ENCODE measurements around the gene OCIAD2.
"Not testable (repeated sequence)": the region's sequence is repeated elsewhere in the genome, so short reads cannot be mapped to it uniquely, and the experiment has no call there.

Gene OCIAD2

GRCh38 chr4:48907706-48908477 is 1.3 kb upstream of the OCIAD2 start:
- no peak for DNase-seq (ENCODE audit: low spot score)

GRCh38 chr4:48905363-48906015 is 1.1 kb downstream of the OCIAD2 start:
- no peak for DNase-seq (ENCODE audit: low spot score)

GRCh38 chr4:48904541-48905142 is 1.9 kb downstream of the OCIAD2 start:
- no peak for DNase-seq (ENCODE audit: low spot score)

- no peak for DNase-seq (ENCODE audit: low spot score)
Observed at GRCh38 chr4:48904101-48904500, 2.5 kb downstream of the OCIAD2 start.

- DNase-seq (ENCODE audit: low spot score): no peak
Observed at GRCh38 chr4:48902266-48902665, 4.3 kb downstream of the OCIAD2 start.

GRCh38 chr4:48901196-48901595 is 5.4 kb downstream of the OCIAD2 start:
- DNase-seq (ENCODE audit: low spot score): no peak

GRCh38 chr4:48899950-48900349 is 6.6 kb downstream of the OCIAD2 start:
- no peak for DNase-seq (ENCODE audit: low spot score)

- no peak for DNase-seq (ENCODE audit: low spot score)
Observed at GRCh38 chr4:48899432-48899749, 7.2 kb downstream of the OCIAD2 start.

- DNase-seq (ENCODE audit: low spot score): no peak
Observed at GRCh38 chr4:48898733-48899431, 7.7 kb downstream of the OCIAD2 start.

- DNase-seq (ENCODE audit: low spot score): peak; percentile 64
Observed at GRCh38 chr4:48896845-48897244, 9.7 kb downstream of the OCIAD2 start.

- DNase-seq (ENCODE audit: low spot score): no peak
Observed at GRCh38 chr4:48891028-48891619, 15.4 kb downstream of the OCIAD2 start.

- DNase-seq (ENCODE audit: low spot score): not testable (repeated sequence)
Observed at GRCh38 chr4:48889750-48890149, 16.8 kb downstream of the OCIAD2 start.

- not testable (repeated sequence) for DNase-seq (ENCODE audit: low spot score)
Observed at GRCh38 chr4:48881646-48882045, 24.9 kb downstream of the OCIAD2 start.

- DNase-seq (ENCODE audit: low spot score): no peak
Observed at GRCh38 chr4:48879561-48880442, 26.8 kb downstream of the OCIAD2 start.

- peak; percentile 45 for DNase-seq (ENCODE audit: low spot score)
Observed at GRCh38 chr4:48877827-48878535, 28.6 kb downstream of the OCIAD2 start.

- DNase-seq (ENCODE audit: low spot score): not testable (repeated sequence)
Observed at GRCh38 chr4:48864696-48865095, 41.9 kb downstream of the OCIAD2 start.

- no peak for DNase-seq (ENCODE audit: low spot score)
Observed at GRCh38 chr4:48863728-48864127, 42.8 kb downstream of the OCIAD2 start.

GRCh38 chr4:48862661-48863060 is 43.9 kb downstream of the OCIAD2 start:
- no peak for DNase-seq (ENCODE audit: low spot score)

- DNase-seq (ENCODE audit: low spot score): no peak
Observed at GRCh38 chr4:48862038-48862437, 44.5 kb downstream of the OCIAD2 start.

- no peak for DNase-seq (ENCODE audit: low spot score)
Observed at GRCh38 chr4:48858130-48858529, 48.4 kb downstream of the OCIAD2 start.

GRCh38 chr4:48854982-48855381 is 51.6 kb downstream of the OCIAD2 start:
- no peak for DNase-seq (ENCODE audit: low spot score)
